ENCODE data around the gene CFAP90. TPM values are rescaled to one million over a fixed set of nuclear protein-coding genes. Genes with fewer than 3 reads are reported as not detected.

The CFAP90 gene
- total RNA-seq, 1 experiment from 2014 or later = 0.29 TPM

GRCh38 chr5:7828269-7828668 is 22.7 kb downstream of the CFAP90 start:
- ChIA-PET POLR2A (no interaction called here), CTCF (no interaction called here)
- no peak overlapping the region for H3K4me3 Mint-ChIP-seq (ENCODE audit: unreplicated experiment)
- H3K9me3 ChIP-seq = no peaks in the 10 kb centered on the region
- no peaks in the 10 kb centered on the region for H3K9me3 Mint-ChIP-seq (ENCODE audit: unreplicated experiment)
- H3K36me3 ChIP-seq (ENCODE audit: control insufficient read depth, insufficient read depth, low read length) = no peaks in the 10 kb centered on the region
- no peaks in the 10 kb centered on the region for H3K36me3 Mint-ChIP-seq (ENCODE audit: insufficient read depth, unreplicated experiment)
- H3K4me1 Mint-ChIP-seq (ENCODE audit: low read depth, unreplicated experiment) = no peaks in the 10 kb centered on the region
- BruUV-seq (replicated peaks) = no TSS peak
- H3K27me3 Mint-ChIP-seq (ENCODE audit: insufficient read depth, unreplicated experiment) = peaks cover 21% of the 10 kb centered on the region
- no peak for DNase-seq
- no peaks in the 10 kb centered on the region for H3K4me1 ChIP-seq
- intact Hi-C loops (cut with micrococcal nuclease; ENCODE audit: unreplicated experiment) = no loop called here
- no peaks in the 10 kb centered on the region; the same call in 1 of the 2 replicates for H3K27me3 ChIP-seq (replicated peaks; ENCODE audit: control insufficient read depth, insufficient read depth, low read length)
- no peak for TF ChIP-seq CTCF (IDR thresholded peaks at IDR 0.05; ENCODE audit: insufficient read depth in 1 of 2, low read depth in 1 of 2, low read length in 1 of 2, severe bottlenecking in 1 of 2, unreplicated experiment in 1 of 2)
- no peak overlapping the region for H3K4me3 ChIP-seq (ENCODE audit: low read depth, low read length)
- no peak overlapping the region for H3K27ac Mint-ChIP-seq (ENCODE audit: unreplicated experiment)

- CTCF ChIA-PET = no interaction called here
- no TSS peak for BruUV-seq (replicated peaks)
Observed at GRCh38 chr5:7827610-7828009, 23.3 kb downstream of the CFAP90 start.

GRCh38 chr5:7825630-7826029 is 25.3 kb downstream of the CFAP90 start:
- DNase-seq = no peak
- Histone ChIP-seq H3K9me3 (no peaks in the 10 kb centered on the region), H3K4me3 (ENCODE audit: low read depth, low read length) (no peak overlapping the region), H3K36me3 (ENCODE audit: control insufficient read depth, insufficient read depth, low read length) (no peaks in the 10 kb centered on the region), H3K27me3 (replicated peaks; ENCODE audit: control insufficient read depth, insufficient read depth, low read length) (no peaks in the 10 kb centered on the region; the same call in 1 of the 2 replicates), H3K4me1 (no peaks in the 10 kb centered on the region)
- intact Hi-C loops (cut with micrococcal nuclease; ENCODE audit: unreplicated experiment) = no loop called here
- ChIA-PET POLR2A (no interaction called here), CTCF (no interaction called here)
- Mint-ChIP-seq H3K27ac (ENCODE audit: unreplicated experiment) (no peak overlapping the region), H3K4me3 (ENCODE audit: unreplicated experiment) (no peak overlapping the region), H3K9me3 (ENCODE audit: unreplicated experiment) (no peaks in the 10 kb centered on the region), H3K27me3 (ENCODE audit: insufficient read depth, unreplicated experiment) (peaks cover 30% of the 10 kb centered on the region), H3K4me1 (ENCODE audit: low read depth, unreplicated experiment) (no peaks in the 10 kb centered on the region), H3K36me3 (ENCODE audit: insufficient read depth, unreplicated experiment) (no peaks in the 10 kb centered on the region)
- no peak for TF ChIP-seq CTCF (IDR thresholded peaks at IDR 0.05; ENCODE audit: insufficient read depth in 1 of 2, low read depth in 1 of 2, low read length in 1 of 2, severe bottlenecking in 1 of 2, unreplicated experiment in 1 of 2)
- BruUV-seq (replicated peaks) = no TSS peak

More at GRCh38 chr5:7827610-7828009, 23.3 kb downstream of the CFAP90 start:
- Histone ChIP-seq H3K4me1 (no peaks in the 10 kb centered on the region), H3K4me3 (ENCODE audit: low read depth, low read length) (no peak overlapping the region), H3K9me3 (no peaks in the 10 kb centered on the region), H3K27me3 (replicated peaks; ENCODE audit: control insufficient read depth, insufficient read depth, low read length) (no peaks in the 10 kb centered on the region; the same call in 1 of the 2 replicates), H3K36me3 (ENCODE audit: control insufficient read depth, insufficient read depth, low read length) (no peaks in the 10 kb centered on the region)
- Mint-ChIP-seq H3K9me3 (ENCODE audit: unreplicated experiment) (no peaks in the 10 kb centered on the region), H3K4me3 (ENCODE audit: unreplicated experiment) (no peak overlapping the region), H3K4me1 (ENCODE audit: low read depth, unreplicated experiment) (no peaks in the 10 kb centered on the region), H3K27me3 (ENCODE audit: insufficient read depth, unreplicated experiment) (peaks cover 27% of the 10 kb centered on the region), H3K27ac (ENCODE audit: unreplicated experiment) (no peak overlapping the region), H3K36me3 (ENCODE audit: insufficient read depth, unreplicated experiment) (no peaks in the 10 kb centered on the region)
- DNase-seq = no peak
- POLR2A ChIA-PET = no interaction called here
- TF ChIP-seq CTCF (IDR thresholded peaks at IDR 0.05; ENCODE audit: insufficient read depth in 1 of 2, low read depth in 1 of 2, low read length in 1 of 2, severe bottlenecking in 1 of 2, unreplicated experiment in 1 of 2) = peak in 1 of 2 experiments; percentile 1
- intact Hi-C loops (cut with micrococcal nuclease; ENCODE audit: unreplicated experiment) = no loop called here

All from Caco-2 (cell line).